Measurements from ENCODE around the gene NSUN4.

DNA sequence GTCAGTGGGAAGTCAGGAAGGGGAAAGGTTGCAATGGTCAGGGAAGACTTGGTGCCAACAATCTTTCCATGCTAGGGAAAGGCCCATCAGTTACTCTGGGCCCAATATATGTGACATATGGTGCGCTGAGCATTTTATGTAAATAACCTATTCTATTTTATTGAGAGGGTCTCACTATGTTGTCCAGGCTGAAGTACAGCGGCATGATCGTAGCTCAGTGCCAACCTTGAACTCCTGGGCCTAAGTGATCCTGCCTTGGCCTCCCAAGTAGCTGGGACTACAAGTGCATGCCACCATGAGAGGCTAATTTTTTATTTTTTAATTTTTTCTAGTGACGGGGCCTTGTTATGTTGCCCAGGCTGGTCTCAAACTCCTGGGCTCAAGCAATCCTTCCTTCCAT lies 30.3 kb upstream of the NSUN4 start:
- TF ChIP-seq, protein P1, sequence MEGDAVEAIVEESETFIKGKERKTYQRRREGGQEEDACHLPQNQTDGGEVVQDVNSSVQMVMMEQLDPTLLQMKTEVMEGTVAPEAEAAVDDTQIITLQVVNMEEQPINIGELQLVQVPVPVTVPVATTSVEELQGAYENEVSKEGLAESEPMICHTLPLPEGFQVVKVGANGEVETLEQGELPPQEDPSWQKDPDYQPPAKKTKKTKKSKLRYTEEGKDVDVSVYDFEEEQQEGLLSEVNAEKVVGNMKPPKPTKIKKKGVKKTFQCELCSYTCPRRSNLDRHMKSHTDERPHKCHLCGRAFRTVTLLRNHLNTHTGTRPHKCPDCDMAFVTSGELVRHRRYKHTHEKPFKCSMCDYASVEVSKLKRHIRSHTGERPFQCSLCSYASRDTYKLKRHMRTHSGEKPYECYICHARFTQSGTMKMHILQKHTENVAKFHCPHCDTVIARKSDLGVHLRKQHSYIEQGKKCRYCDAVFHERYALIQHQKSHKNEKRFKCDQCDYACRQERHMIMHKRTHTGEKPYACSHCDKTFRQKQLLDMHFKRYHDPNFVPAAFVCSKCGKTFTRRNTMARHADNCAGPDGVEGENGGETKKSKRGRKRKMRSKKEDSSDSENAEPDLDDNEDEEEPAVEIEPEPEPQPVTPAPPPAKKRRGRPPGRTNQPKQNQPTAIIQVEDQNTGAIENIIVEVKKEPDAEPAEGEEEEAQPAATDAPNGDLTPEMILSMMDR (IDR thresholded peaks at IDR 0.05): no peak
- TF ChIP-seq POLR2A (IDR thresholded peaks at IDR 0.05): no peak
- TF ChIP-seq EP300 (IDR thresholded peaks at IDR 0.05): no peak

Data from ovary (tissue), 3 donors.